HL-60 (cell line): ENCODE measurements around the gene MYO3B.

Experiments
- GABPA ChIP-seq: IDR thresholded peaks from 2 replicates; pipeline ENCODE4 v1.6.1; 2012; ENCODE audit warnings: low read depth
- POLR2AphosphoS5 ChIP-seq: IDR thresholded peaks from 2 replicates; pipeline ENCODE4 v1.6.1; 2012; ENCODE audit warnings: low read depth
- REST ChIP-seq: IDR thresholded peaks from 2 replicates; pipeline ENCODE4 v1.6.1; 2012; ENCODE audit warnings: low read depth; ENCODE audit not compliant: insufficient replicate concordance
- SPI1 ChIP-seq: IDR thresholded peaks from 2 replicates; pipeline ENCODE4 v1.6.1; 2012; ENCODE audit warnings: low read depth, mild to moderate bottlenecking, borderline replicate concordance
- TF ChIP-seq, protein P1 (sequence below): IDR thresholded peaks from one replicate; pipeline ENCODE4 v1.5.1; 2011; ENCODE audit warnings: low read length, control low read depth, inconsistent platforms; ENCODE audit not compliant: insufficient read depth

DNA sequence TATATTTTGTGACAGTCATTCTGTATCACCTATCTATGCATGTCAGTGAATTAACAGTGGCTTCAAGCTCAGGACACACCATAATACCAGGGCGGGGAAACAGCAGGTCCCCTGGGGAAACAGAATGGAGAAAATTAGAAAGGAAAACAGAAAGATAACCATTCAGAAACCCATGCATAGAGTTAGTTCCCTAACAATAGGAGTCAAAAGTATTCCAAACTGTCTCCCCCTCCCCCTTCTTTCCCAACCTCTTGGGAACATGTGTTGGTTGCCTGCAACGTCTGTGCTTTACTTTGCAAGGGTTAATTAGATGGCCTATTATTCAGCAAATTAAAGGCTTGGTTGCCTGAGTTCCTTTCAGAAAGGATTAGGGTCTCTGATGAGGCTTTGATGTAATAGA is 176.4 kb downstream of the MYO3B start:
- TF ChIP-seq, protein P1, sequence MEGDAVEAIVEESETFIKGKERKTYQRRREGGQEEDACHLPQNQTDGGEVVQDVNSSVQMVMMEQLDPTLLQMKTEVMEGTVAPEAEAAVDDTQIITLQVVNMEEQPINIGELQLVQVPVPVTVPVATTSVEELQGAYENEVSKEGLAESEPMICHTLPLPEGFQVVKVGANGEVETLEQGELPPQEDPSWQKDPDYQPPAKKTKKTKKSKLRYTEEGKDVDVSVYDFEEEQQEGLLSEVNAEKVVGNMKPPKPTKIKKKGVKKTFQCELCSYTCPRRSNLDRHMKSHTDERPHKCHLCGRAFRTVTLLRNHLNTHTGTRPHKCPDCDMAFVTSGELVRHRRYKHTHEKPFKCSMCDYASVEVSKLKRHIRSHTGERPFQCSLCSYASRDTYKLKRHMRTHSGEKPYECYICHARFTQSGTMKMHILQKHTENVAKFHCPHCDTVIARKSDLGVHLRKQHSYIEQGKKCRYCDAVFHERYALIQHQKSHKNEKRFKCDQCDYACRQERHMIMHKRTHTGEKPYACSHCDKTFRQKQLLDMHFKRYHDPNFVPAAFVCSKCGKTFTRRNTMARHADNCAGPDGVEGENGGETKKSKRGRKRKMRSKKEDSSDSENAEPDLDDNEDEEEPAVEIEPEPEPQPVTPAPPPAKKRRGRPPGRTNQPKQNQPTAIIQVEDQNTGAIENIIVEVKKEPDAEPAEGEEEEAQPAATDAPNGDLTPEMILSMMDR, result no peak
- TF ChIP-seq POLR2AphosphoS5 (no peak), REST (no peak), SPI1 (no peak), GABPA (no peak)
